NT2/D1 (cell line): ENCODE results near the gene EFCAB10.
"Not testable (repeated sequence)": the region's sequence is repeated elsewhere in the genome, so short reads cannot be mapped to it uniquely, and the experiment has no call there.

Source experiments
- DNase-seq: peaks from one replicate; pipeline ENCODE4 v3.0.0-alpha.2; 2011; ENCODE audit warnings: low read depth, low spot score
- H3K27me3 ChIP-seq: 2 replicates; pipeline ENCODE4 v1.6.0; 2011; ENCODE audit warnings: mild to moderate bottlenecking; ENCODE audit not compliant: insufficient read length, insufficient read depth
- H3K36me3 ChIP-seq: 2 replicates; pipeline ENCODE4 v1.6.1; 2011; ENCODE audit warnings: mild to moderate bottlenecking, low read length, mixed read lengths; ENCODE audit not compliant: insufficient read depth, insufficient read length
- H3K4me1 ChIP-seq: 2 replicates; pipeline ENCODE4 v1.5.1; 2011; ENCODE audit not compliant: insufficient read depth, insufficient read length
- H3K4me3 ChIP-seq: 2 replicates; pipeline ENCODE4 v1.5.1; 2011; ENCODE audit warnings: low read depth; ENCODE audit not compliant: insufficient read length
- H3K9ac ChIP-seq: 2 replicates; pipeline ENCODE4 v1.6.0; 2011; ENCODE audit warnings: low read depth; ENCODE audit not compliant: insufficient read length
- H3K9me3 ChIP-seq: 2 replicates; pipeline ENCODE4 v1.5.1; 2011; ENCODE audit warnings: mild to moderate bottlenecking, low read length; ENCODE audit not compliant: insufficient read depth
- SUZ12 ChIP-seq: IDR thresholded peaks from 2 replicates; pipeline ENCODE4 v1.6.1; 2011; ENCODE audit not compliant: insufficient read length, insufficient read depth; ENCODE audit errors: extremely low read depth
- YY1 ChIP-seq: IDR thresholded peaks from 2 replicates; pipeline ENCODE4 v1.6.1; 2011; ENCODE audit not compliant: insufficient read length, insufficient read depth
- ZNF274 ChIP-seq: IDR thresholded peaks from 2 replicates; pipeline ENCODE4 v1.6.1; 2011; ENCODE audit warnings: mild to moderate bottlenecking, low read depth, low read length

The EFCAB10 gene

GRCh38 chr7:105521717-105522463 is 59.4 kb downstream of the EFCAB10 start, which contains the start of gene PUS7:
Gene PUS7, minus strand, starts transcription at chr7:105522271. Its CDS starts 13,759 bp downstream, at chr7:105508512.
- Histone ChIP-seq H3K9me3 (no peaks in the 10 kb centered on the region), H3K4me3 (peak within 1 kb of the TSS; percentile 81), H3K27me3 (no peaks in the 10 kb centered on the region), H3K36me3 (peaks cover 21% of the 10 kb centered on the region), H3K9ac (peak within 1 kb of the TSS; percentile 94), H3K4me1 (peaks cover 3% of the 10 kb centered on the region)
- TF ChIP-seq SUZ12 (no peak), ZNF274 (no peak), YY1 (no peak)
- DNase-seq = peak; percentile 86

GRCh38 chr7:105521027-105521716 is 60.1 kb downstream of the EFCAB10 start:
- TF ChIP-seq YY1 (no peak), SUZ12 (no peak), ZNF274 (no peak)
- Histone ChIP-seq H3K9ac (peak overlapping the region; percentile 94), H3K27me3 (no peaks in the 10 kb centered on the region), H3K36me3 (peaks cover 25% of the 10 kb centered on the region), H3K4me1 (peaks cover 3% of the 10 kb centered on the region), H3K9me3 (no peaks in the 10 kb centered on the region), H3K4me3 (peak overlapping the region; percentile 81)
- DNase-seq = no peak

- not testable (repeated sequence) for H3K9ac ChIP-seq, H3K4me3 ChIP-seq, DNase-seq, H3K4me1 ChIP-seq, H3K9me3 ChIP-seq, H3K27me3 ChIP-seq
- H3K36me3 ChIP-seq = peaks cover 25% of the 10 kb centered on the region
These were observed 60.7 kb downstream of the EFCAB10 start for GRCh38 chr7:105520620-105521019.

GRCh38 chr7:105519353-105519752 is 61.9 kb downstream of the EFCAB10 start:
- TF ChIP-seq YY1 = no peak
- TF ChIP-seq ZNF274 = no peak
- TF ChIP-seq SUZ12 = no peak
- Histone ChIP-seq H3K4me1 (peaks cover 3% of the 10 kb centered on the region), H3K4me3 (no peak overlapping the region), H3K9me3 (no peaks in the 10 kb centered on the region), H3K9ac (no peak overlapping the region), H3K36me3 (peaks cover 25% of the 10 kb centered on the region), H3K27me3 (no peaks in the 10 kb centered on the region)
- DNase-seq = no peak

GRCh38 chr7:105515610-105516009 is 65.7 kb downstream of the EFCAB10 start:
- peaks cover 37% of the 10 kb centered on the region for H3K36me3 ChIP-seq
- H3K4me1 ChIP-seq, DNase-seq, H3K9me3 ChIP-seq, H3K4me3 ChIP-seq, H3K27me3 ChIP-seq, H3K9ac ChIP-seq: not testable (repeated sequence)
